HG03520 (cell line): Measurements from ENCODE around the gene ADGRG1.

Source experiments
- ATAC-seq: cut with Tn5 transposase; IDR thresholded peaks from one replicate; pipeline ENCODE4 v1.9.1; 2021; ENCODE audit warnings: mild to moderate bottlenecking, moderate library complexity; ENCODE audit not compliant: unreplicated experiment

The ADGRG1 gene

DNA sequence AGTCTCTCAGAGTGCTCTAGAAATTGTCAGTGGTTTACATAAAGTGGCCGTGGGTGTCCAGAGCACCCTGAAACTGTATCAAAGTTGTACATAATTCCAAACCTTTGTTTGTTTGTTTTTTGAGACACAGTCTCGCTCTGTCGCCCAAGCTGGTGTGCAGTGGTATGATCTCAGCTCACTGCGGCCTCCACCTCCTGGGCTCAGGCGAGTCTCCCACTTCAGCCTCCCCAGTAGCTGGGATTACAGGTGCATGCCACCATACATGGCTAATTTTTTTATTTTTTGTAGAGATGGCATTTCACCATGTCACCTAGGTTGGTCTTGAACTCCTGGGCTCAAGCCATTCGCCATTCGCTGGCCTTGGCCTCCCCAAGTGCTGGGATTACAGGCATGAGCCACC lies 24.3 kb upstream of the ADGRG1 start:
- no peak for ATAC-seq

- ATAC-seq = no peak
These were observed 22.1 kb upstream of the ADGRG1 start for GRCh38 chr16:57606147-57606846.

GRCh38 chr16:57606847-57607501 lies 21.5 kb upstream of the ADGRG1 start:
- no peak for ATAC-seq

- no peak for ATAC-seq
These were observed 20.6 kb upstream of the ADGRG1 start for GRCh38 chr16:57607676-57608461.

- ATAC-seq = no peak
These were observed 19.8 kb upstream of the ADGRG1 start for GRCh38 chr16:57608462-57609113.

- ATAC-seq = peak; percentile 94
These were observed 18.7 kb upstream of the ADGRG1 start for GRCh38 chr16:57609541-57610401.

DNA sequence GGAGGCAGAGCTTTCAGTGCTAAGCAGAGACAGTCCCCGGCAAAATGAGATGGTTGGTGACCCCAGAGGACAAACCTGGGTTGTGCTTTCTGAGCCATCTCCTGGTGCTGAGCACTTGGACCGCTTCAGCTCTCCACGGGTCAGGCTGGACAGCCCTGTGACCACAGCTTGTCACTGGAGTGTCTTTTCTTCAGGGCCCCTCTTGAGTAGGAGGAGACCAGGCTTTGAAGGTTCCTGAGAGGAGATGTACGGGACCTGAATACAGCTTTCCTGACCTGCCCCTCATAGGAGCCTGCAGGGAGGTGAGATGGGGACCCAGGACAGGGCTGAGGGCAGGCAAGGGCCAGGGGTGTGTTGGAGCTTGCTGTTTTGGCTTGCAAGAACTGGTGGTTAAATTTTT lies 17.8 kb upstream of the ADGRG1 start:
- no peak for ATAC-seq

GRCh38 chr16:57611181-57611580 lies 17.2 kb upstream of the ADGRG1 start:
- no peak for ATAC-seq

DNA sequence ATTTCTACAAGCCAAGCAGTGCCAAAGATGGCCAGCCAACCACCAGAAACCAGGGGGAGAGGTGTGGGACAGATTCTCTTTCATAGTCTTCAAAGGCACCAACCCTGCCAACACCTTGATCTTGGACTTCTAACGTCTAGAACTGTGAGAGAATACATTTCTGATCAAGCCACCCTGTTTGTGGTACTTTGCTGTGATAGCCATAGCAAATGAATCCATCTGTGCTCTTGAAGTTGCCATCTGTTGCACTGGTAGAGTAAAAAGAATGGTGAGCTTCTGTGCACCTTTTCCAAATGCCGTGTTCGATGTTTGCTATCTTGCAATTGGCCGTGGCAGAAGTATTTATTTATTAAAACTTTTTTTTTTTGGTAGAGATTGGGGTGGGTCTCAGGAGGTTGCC lies 16.7 kb upstream of the ADGRG1 start:
- no peak for ATAC-seq

GRCh38 chr16:57612494-57612893 lies 15.9 kb upstream of the ADGRG1 start:
- ATAC-seq = no peak

- no peak for ATAC-seq
These were observed 14.9 kb upstream of the ADGRG1 start for GRCh38 chr16:57613514-57613913.

GRCh38 chr16:57614536-57614935 lies 13.9 kb upstream of the ADGRG1 start:
- no peak for ATAC-seq

- ATAC-seq = no peak
These were observed 13.5 kb upstream of the ADGRG1 start for GRCh38 chr16:57614944-57615343.

DNA sequence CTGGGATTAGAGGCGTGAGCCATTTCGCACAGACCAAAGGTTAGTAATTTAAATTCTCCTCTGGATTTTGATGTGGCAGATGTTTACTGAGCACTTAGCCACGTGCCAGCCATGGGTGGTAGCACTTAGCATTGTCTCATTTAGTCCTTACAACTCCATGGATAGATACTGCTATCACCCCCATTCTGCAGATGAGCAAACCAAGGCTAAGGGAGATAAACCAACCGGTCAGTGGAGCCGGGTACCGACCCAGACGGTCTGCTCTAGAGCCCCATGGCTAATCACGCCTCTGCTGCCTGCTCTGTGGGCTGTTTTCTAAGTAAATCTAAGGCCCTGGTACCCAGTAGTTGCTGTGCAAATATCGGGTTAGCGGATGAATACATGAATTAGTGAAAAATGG lies 12.6 kb upstream of the ADGRG1 start:
- no peak for ATAC-seq

DNA sequence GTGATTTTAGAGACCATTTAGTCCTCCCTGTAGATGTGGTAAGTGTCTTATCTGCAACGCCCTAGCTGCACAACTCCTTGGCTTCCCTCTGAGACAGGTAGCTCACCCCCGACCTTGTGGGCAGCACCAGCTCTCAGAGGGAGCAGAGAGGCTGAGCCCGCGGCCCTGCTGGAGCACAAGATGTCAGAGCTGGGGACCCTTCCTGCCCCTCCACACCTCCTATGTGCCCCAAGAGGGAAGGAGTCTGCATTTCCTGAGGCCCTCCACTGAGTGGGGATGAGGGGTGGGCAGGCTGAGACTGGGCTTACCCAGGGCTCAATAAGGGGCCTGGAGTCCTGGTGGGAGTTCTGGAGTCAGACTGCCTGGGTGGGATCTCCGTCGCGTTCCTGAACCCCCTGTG lies 12.2 kb upstream of the ADGRG1 start:
- no peak for ATAC-seq

DNA sequence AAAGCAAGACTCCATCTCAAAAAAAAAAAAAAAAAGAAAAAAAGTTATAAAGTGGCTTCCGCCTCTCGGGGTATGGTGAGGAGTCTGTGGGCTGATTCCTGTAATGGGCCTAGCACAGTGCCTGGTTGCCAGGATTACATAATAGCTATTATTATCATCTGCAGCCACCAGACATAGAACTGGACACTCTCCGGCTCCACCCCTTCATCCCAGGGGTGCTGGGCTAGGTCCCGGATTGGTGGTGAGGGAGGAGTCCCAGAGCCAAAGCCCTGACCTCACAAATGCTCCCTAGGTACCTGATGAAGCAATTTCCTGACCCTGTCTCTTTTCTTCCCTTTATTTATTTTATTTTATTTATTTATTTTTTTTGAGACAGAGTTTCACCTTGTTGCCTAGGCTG lies 11.6 kb upstream of the ADGRG1 start:
- no peak for ATAC-seq

- no peak for ATAC-seq
These were observed 10.8 kb upstream of the ADGRG1 start for GRCh38 chr16:57617604-57618111.

DNA sequence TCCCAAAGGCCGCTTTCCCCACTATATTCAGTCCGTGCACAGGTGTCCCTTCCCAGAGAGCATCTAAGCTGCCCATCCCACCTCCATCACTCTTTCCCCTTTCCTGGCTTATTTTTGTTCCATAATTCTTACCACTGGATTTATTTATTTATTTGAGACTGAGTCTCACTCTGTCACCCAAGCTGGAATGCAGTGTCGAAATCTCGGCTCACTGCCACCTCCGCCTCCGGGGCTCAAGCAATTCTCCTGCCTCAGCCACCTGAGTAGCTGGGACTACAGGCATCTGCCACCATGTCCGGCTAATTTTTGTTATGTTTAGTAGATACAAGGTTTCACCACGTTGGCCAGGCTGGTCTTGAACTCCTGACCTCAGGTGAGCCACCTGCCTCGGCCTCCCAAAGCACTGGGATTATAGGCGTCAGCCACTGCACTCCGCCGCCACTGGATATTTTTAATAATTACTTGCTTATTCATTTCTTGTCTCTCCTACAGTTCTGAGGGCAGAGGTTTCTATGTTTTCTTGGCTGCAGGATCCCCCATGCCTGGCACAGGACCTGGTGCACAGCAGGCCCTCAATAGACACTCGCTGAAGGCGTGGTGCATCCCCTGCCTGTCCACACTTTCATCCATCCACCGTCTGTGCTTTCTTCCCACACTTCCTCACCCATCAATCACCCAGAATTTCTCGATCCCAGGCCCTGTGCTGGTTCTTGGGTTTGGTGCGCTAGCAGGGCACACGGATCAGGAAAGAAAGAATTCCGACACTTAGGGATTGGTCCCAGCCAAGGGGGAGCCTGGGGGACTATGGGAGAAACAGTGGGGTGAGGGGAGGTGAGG lies 9.9 kb upstream of the ADGRG1 start:
- no peak for ATAC-seq

- no peak for ATAC-seq
These were observed 9.3 kb upstream of the ADGRG1 start for GRCh38 chr16:57619133-57619605.
